H1 (cell line): ENCODE results near the gene PTPRF. TPM values are rescaled to one million over a fixed set of nuclear protein-coding genes. Genes with fewer than 3 reads are reported as not detected.

Experiments
- BCL11A ChIP-seq, 2 experiments: IDR thresholded peaks; one replicate each; pipeline ENCODE4 v1.6.1; 2011; ENCODE audit warnings: low read depth in 2 of 2, low read length in 2 of 2, mild to moderate bottlenecking in 2 of 2
- CREB1 ChIP-seq: IDR thresholded peaks from 2 replicates; pipeline ENCODE4 v1.6.1; 2012; ENCODE audit warnings: inconsistent platforms
- GABPA ChIP-seq: IDR thresholded peaks from 2 replicates; pipeline ENCODE4 v1.6.1; 2011; ENCODE audit warnings: mild to moderate bottlenecking, low read length, moderate library complexity, borderline replicate concordance; ENCODE audit not compliant: insufficient read depth
- JUN ChIP-seq: IDR thresholded peaks from 2 replicates; pipeline ENCODE4 v1.6.1; 2011; ENCODE audit warnings: low read depth, mild to moderate bottlenecking, improper control_type of control experiment, low read length
- NANOG ChIP-seq: IDR thresholded peaks from 2 replicates; pipeline ENCODE4 v1.6.1; 2011; ENCODE audit warnings: low read length, low read depth, mild to moderate bottlenecking, inconsistent platforms; ENCODE audit not compliant: insufficient read depth, poor library complexity, severe bottlenecking
- RAD21 ChIP-seq, 2 experiments: IDR thresholded peaks in 1 of 2; conservative IDR thresholded peaks in 1 of 2; 2 replicates each; pipeline ENCODE4 v1.6.1; 2011; ENCODE audit warnings: low read depth in 2 of 2, low read length in 2 of 2, improper control_type of control experiment in 1 of 2, inconsistent platforms in 1 of 2, mild to moderate bottlenecking in 1 of 2, moderate library complexity in 1 of 2
- SIRT6 ChIP-seq: IDR thresholded peaks from one replicate; pipeline ENCODE4 v1.7.1; 2012; ENCODE audit warnings: low read length, inconsistent platforms
- SP2 ChIP-seq: IDR thresholded peaks from 2 replicates; pipeline ENCODE4 v1.6.1; 2012; ENCODE audit warnings: mild to moderate bottlenecking, low read length, inconsistent platforms
- SP4 ChIP-seq: IDR thresholded peaks from 2 replicates; pipeline ENCODE4 v1.6.1; 2012; ENCODE audit warnings: low read length, inconsistent platforms
- polyA plus RNA-seq, 7 experiments: library from polyadenylated mRNA; depleted of rRNA in 3 of 7; stranded (reverse) in 5 of 7; unstranded in 2 of 7; fragments of >200 nt in 5 of 7; fragments of 200-250 nt in 2 of 7; gene quantifications; 1 replicate in 5 of 7; 2 replicates in 1 of 7; 4 replicates in 1 of 7; pipeline versions ENCODE4 v1.2.1 to v1.2.3, GENCODE V29; 2011 to 2013; ENCODE audit warnings: missing spikeins in 2 of 7, mixed read lengths in 2 of 7
- total RNA-seq: library from RNA; stranded (reverse); fragmentation: NEBNext Ultra II Directional; extraction: Animal tissue kit (Norgen Biotek cat#: 25700); gene quantifications from 2 replicates; pipeline ENCODE4 v1.2.1, GENCODE V29; 2021
- TF ChIP-seq, protein P1 (sequence below): IDR thresholded peaks from 2 replicates; pipeline ENCODE4 v1.6.1; 2012; ENCODE audit warnings: inconsistent platforms

The PTPRF gene
- total and polyA plus RNA-seq, 2 of the 8 experiments (the other 6 are each of a cell fraction or from before 2014, with no cell fraction given): 136 to 231 TPM

DNA sequence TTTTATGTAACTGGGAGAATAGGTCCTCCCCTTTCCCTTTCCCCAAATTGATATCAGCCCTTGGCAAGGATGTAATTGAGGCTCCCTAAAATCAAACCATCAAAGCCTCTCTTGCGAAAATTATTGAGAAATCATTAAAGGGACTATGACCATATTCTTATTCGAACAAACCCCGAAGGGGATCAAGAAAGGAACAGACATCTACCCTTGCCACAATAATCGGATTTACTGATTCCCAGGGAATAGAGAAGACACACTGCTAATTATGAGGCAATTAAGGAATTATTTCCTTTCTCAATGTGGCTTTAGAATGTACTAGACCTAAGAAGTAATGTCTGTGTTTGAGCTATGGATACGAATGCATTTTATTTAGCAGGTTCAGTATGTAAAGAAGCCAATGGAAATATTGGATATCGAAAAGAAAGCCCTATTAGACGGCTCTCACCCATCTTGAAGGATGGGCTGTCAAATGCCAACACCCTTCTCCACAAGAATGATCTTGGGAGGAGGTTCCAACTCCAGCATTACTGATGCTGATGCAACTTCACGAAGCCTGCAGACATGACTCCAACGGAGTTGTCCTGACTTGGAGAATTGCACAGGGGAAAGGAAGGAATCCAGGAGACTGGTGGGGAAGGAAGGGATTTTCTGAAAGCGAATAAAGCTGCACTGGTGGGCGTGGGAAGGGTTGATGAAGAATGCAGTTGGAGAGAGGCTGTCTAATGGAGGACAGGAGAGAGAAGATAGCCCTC lies 11.6 kb upstream of the PTPRF start (continued):
- no peak for TF ChIP-seq SP2
- no peak for TF ChIP-seq SIRT6
- TF ChIP-seq, protein P1, sequence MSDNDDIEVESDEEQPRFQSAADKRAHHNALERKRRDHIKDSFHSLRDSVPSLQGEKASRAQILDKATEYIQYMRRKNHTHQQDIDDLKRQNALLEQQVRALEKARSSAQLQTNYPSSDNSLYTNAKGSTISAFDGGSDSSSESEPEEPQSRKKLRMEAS: no peak
- TF ChIP-seq JUN: no peak
- no peak for TF ChIP-seq SP4
- no peak for TF ChIP-seq GABPA
- TF ChIP-seq NANOG: no peak
- TF ChIP-seq BCL11A (IDR thresholded peaks at IDR 0.05; ENCODE audit: low read depth in 2 of 2, low read length in 2 of 2): no peak
- no peak for TF ChIP-seq CREB1
- TF ChIP-seq RAD21 (IDR thresholded peaks at IDR 0.05 in 1 of 2, conservative IDR thresholded peaks at IDR 0.05 in 1 of 2; ENCODE audit: low read depth in 2 of 2, low read length in 2 of 2): no peak
